GM10266 (cell line): ENCODE results near the gene LDLRAD4.

Experiments used
- DNase-seq: peaks from one replicate; pipeline ENCODE4 v3.0.0; 2012; ENCODE audit errors: extremely low spot score
- TF ChIP-seq, protein P1 (sequence below): IDR thresholded peaks from 2 replicates; pipeline ENCODE4 v1.5.1; 2012; ENCODE audit warnings: mild to moderate bottlenecking, low read depth; ENCODE audit not compliant: control insufficient read depth, insufficient read depth; ENCODE audit errors: missing control alignments

Gene LDLRAD4

DNA sequence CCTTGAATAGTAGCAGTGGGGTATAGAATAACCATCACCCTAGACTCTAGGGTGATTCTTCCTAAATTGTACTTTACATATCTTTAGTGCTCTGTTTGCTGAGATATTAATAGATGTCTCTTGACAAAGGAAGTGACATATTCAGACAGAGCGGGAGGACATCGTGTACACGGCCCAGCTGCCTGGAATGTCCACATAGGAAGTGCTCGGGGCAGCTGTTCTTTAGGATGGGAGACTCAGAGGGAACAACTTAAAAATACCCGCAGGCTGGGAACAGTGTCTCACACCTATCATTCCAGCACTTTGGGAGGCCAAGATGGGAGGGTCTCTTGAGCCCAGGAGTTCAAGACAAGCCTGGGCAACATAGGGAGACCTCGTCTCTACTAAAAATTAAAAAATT is 301.7 kb downstream of the LDLRAD4 start:
- no peak for DNase-seq
- TF ChIP-seq, protein P1, sequence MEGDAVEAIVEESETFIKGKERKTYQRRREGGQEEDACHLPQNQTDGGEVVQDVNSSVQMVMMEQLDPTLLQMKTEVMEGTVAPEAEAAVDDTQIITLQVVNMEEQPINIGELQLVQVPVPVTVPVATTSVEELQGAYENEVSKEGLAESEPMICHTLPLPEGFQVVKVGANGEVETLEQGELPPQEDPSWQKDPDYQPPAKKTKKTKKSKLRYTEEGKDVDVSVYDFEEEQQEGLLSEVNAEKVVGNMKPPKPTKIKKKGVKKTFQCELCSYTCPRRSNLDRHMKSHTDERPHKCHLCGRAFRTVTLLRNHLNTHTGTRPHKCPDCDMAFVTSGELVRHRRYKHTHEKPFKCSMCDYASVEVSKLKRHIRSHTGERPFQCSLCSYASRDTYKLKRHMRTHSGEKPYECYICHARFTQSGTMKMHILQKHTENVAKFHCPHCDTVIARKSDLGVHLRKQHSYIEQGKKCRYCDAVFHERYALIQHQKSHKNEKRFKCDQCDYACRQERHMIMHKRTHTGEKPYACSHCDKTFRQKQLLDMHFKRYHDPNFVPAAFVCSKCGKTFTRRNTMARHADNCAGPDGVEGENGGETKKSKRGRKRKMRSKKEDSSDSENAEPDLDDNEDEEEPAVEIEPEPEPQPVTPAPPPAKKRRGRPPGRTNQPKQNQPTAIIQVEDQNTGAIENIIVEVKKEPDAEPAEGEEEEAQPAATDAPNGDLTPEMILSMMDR: no peak

DNA sequence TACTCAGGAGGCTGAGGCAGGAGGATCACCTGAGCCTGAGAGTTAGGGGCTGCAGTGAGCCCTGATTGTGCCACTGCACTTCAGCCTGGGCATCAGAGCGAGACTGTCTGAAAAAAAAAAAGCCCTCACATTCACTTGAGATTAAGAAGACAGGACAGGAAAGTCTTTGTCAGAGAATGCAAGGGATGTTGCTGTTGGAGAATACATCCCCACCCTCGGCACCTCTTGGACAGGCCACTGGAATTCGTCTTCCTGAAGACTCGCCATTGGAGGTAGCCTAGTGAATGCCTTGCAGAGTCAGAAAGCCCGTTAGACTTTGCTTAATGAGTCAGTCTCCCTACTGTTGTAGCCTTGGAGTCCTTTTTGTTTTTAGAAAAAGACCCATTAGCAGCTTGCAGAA is 302.2 kb downstream of the LDLRAD4 start:
- DNase-seq: no peak
- TF ChIP-seq, protein P1: no peak

DNA sequence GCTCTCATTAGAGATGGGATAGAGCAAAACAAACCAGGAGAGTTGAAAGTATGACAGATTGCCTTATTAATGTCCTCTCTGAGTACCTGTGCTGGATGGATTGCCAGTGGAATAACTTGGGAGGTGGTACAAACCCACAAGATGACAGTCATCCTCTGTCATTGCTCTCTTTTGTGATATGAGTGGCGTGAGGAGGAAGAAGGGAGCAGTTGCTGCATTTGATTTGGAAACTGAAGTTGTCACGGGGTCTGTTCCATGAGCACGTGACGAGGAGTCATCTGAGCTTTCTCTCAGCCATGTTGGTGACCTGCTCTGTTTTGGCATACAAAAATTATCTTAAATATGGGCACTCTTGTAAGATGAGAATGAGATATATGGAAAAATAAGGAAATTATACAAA is 302.9 kb downstream of the LDLRAD4 start:
- no peak for DNase-seq
- TF ChIP-seq, protein P1: no peak

DNA sequence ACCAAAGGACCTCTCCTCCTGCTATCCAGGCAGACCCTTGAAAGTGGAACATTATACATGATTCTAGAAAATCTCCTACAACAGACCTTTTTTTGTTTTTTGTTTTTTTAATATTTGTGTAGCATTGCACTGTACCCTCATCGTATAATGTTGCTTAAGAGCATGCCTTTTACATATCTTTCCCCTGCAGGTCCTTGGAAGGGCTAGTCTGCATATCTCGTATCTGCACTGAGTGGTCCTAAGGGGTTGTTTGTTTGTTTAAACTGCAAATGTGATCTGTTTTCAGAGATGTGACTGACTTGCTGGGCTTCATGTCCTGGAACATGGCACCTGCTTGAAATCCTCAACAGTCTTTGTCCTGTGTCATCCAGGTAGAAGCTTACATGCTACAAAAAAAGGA is 303.7 kb downstream of the LDLRAD4 start:
- DNase-seq: no peak
- TF ChIP-seq, protein P1: no peak

DNA sequence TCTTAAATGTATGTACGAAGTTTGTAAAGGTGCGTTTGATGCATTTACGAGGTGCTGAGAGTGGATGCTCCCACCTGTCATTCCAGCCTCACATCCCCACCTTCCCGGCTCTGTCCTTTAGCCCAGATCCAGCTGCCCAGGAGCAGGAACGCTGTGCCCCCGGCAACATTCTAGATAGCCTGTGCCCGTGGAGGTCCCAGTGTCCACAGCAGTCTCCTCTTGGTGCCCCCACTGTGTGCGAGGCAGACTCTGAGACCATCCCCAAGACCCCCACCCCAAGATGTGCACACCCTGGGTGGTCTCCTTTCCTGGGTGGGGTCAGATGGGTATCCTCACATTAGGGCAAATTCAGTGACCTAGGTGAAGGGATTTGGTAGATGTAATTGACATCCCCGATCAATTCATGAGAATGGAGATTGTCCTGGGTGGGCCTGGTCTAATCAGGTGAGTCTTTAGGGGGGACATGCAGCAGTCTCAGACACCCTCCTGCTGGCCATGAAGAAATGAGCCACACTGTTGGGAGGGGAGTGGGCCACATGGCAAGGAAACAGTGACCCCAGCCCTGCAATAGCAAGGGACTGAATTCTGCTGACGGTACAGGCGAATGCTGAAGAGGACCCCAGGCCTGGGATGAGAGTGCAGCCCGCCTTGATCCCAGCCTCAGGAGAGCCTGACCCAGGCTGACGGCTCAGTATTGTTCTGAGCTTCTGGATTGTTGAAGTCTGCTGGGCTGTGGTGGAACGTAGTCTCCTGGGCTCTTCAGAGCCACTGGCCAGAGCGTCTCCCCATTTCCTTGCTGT is 304.5 kb downstream of the LDLRAD4 start:
- DNase-seq: no peak
- TF ChIP-seq, protein P1: no peak

DNA sequence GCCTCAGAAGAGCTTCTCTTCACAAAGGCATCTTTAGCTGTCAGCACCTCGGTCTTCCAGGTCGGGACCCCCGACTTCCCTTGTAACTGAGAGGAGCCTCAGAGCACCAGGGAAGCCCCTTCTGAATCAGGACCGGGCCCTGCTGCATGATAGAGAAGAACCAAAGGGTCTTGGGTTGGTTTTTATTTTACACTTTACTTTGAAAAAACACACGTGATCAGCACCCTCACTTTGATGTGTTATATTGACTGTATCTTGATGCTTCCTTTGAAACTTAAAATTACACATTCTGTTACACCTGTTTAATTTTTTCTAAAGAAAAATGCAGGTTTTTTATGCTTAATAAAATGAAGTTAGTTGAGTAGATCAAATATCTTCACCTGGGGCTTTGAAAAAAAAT is 305.5 kb downstream of the LDLRAD4 start:
- no peak for DNase-seq
- TF ChIP-seq, protein P1: no peak

DNA sequence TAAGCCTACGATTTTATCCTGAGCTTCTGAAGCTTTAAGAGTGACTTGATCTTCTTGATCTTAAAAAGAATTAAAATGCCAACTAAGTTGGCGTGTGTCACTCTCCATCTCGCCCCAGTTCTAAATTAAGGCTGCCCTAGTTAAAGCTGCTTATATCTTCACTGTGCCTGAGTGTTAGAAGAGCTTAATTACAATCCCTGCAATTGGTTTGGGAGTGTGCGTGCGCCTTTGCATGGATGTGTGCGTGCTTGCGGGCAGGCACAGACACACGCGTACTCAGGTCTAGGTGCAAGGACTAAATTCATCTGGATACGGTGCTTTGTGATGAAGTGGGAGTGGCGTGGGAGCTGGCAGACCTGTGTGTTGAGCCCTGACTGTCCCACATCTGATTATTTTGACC is 306.3 kb downstream of the LDLRAD4 start:
- DNase-seq: no peak
- TF ChIP-seq, protein P1: no peak
